Activated B cell treated with CpG ODN at 0.5 μM for 24 hours (primary cell): ENCODE results near the gene KRT4. TPM values are rescaled to one million over a fixed set of nuclear protein-coding genes. Genes with fewer than 3 reads are reported as not detected.

Experiments
- ATAC-seq: fragments of 200-7000 bp; cut with Tn5 transposase; one replicate; pipeline ENCODE4 v1.10.0; 2021; ENCODE audit warnings: low read depth, mild to moderate bottlenecking, moderate library complexity
- CTCF ChIA-PET: fragments of 350-600 bp; sonication (Branson Sonifier 250); formaldehyde crosslinking; loops from one replicate; lab custom pipeline; 2021; ENCODE audit warnings: antibody characterized with exemption; lab: Charles Lee
- POLR2A ChIA-PET: fragments of 350-600 bp; sonication (Branson Sonifier 250); formaldehyde crosslinking; loops from one replicate; lab custom pipeline; 2021; ENCODE audit warnings: antibody characterized with exemption; lab: Charles Lee
- DNase-seq: peaks from one replicate; pipeline ENCODE4 v3.0.0; 2022
- H3K27ac Mint-ChIP-seq: one replicate; pipeline ENCODE4 v1.8.0; 2020; ENCODE audit warnings: mixed read lengths
- H3K27me3 Mint-ChIP-seq: one replicate; pipeline ENCODE4 v1.8.0; 2021; ENCODE audit warnings: mixed read lengths
- H3K36me3 Mint-ChIP-seq: one replicate; pipeline ENCODE4 v1.8.0; 2021; ENCODE audit warnings: low read depth, mixed read lengths
- H3K4me1 Mint-ChIP-seq: one replicate; pipeline ENCODE4 v1.8.0; 2021; ENCODE audit warnings: mixed read lengths
- H3K4me3 Mint-ChIP-seq: one replicate; pipeline ENCODE4 v1.8.0; 2020; ENCODE audit warnings: mild to moderate bottlenecking, mixed read lengths
- H3K9me3 Mint-ChIP-seq: one replicate; pipeline ENCODE4 v1.8.0; 2020; ENCODE audit warnings: mixed read lengths
- intact Hi-C: fragments of 100-400 bp; cut with micrococcal nuclease; formaldehyde crosslinking; loops from one replicate; pipeline ENCODE4 v1.15.1; 2024
- total RNA-seq: library from RNA; stranded (reverse); gene quantifications from 2 replicates; pipeline ENCODE4 v1.2.3, GENCODE V29; 2022
- TF ChIP-seq, protein P1 (sequence below): fragments of 200-600 bp; IDR thresholded peaks from one replicate; pipeline ENCODE4 v1.8.0; 2022; ENCODE audit warnings: antibody characterized with exemption, mild to moderate bottlenecking

KRT4 gene
- total RNA-seq, 1 donor from 2014 or later = not detected

DNA sequence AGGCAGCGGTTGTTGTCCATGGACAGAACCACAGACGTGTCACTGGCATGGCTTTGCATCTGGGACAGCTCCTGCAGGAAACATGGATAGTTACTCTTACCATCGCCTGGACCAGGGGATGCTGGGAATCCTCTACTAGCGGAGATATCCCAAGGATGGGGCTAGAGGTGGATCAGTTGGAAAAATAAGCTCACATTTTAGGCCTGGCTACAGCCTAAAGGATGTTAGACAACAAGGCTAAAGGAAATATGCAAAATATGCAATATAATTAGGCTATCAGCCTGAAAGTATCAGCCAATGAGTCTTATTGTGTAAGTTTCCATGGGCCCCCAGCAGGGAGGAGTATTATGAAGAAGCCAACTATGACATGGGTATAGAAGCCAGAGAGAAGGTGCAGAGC is 41.7 kb downstream of the KRT4 start:
- Mint-ChIP-seq H3K27me3 (peaks cover 7% of the 10 kb centered on the region), H3K27ac (no peak overlapping the region), H3K9me3 (no peaks in the 10 kb centered on the region), H3K4me3 (no peak overlapping the region), H3K4me1 (no peaks in the 10 kb centered on the region), H3K36me3 (no peaks in the 10 kb centered on the region)
- DNase-seq (no peak), ATAC-seq (no peak)
- intact Hi-C loops = no loop called here
- ChIA-PET CTCF (no interaction called here), POLR2A (no interaction called here)
- TF ChIP-seq, protein P1, sequence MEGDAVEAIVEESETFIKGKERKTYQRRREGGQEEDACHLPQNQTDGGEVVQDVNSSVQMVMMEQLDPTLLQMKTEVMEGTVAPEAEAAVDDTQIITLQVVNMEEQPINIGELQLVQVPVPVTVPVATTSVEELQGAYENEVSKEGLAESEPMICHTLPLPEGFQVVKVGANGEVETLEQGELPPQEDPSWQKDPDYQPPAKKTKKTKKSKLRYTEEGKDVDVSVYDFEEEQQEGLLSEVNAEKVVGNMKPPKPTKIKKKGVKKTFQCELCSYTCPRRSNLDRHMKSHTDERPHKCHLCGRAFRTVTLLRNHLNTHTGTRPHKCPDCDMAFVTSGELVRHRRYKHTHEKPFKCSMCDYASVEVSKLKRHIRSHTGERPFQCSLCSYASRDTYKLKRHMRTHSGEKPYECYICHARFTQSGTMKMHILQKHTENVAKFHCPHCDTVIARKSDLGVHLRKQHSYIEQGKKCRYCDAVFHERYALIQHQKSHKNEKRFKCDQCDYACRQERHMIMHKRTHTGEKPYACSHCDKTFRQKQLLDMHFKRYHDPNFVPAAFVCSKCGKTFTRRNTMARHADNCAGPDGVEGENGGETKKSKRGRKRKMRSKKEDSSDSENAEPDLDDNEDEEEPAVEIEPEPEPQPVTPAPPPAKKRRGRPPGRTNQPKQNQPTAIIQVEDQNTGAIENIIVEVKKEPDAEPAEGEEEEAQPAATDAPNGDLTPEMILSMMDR = no peak

DNA sequence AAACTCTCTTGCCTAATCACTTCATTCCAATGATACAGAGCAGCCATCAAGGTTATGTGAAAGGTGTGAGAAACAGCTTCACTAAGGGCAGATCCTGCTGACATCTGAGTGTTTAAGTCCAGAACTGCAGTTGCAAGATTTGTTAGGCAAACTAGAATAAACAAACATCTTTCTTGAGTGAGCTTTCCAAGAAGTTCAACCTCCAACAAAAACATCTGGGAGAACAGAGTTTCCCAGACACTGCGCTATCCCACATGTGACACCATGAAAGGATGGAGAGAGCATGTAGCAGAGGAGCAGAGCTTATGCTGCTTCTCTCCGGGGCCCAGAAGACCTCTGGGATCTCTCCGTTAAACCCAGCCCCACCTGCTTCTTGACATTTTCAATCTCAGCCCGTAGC is 42.4 kb downstream of the KRT4 start:
- DNase-seq = no peak
- ChIA-PET POLR2A (no interaction called here), CTCF (no interaction called here)
- H3K4me3 Mint-ChIP-seq = no peak overlapping the region
- intact Hi-C loops = no loop called here
- no peaks in the 10 kb centered on the region for H3K4me1 Mint-ChIP-seq
- no peaks in the 10 kb centered on the region for H3K9me3 Mint-ChIP-seq
- TF ChIP-seq, protein P1 = no peak
- no peaks in the 10 kb centered on the region for H3K36me3 Mint-ChIP-seq
- no peak overlapping the region for H3K27ac Mint-ChIP-seq
- peaks cover 7% of the 10 kb centered on the region for H3K27me3 Mint-ChIP-seq
- ATAC-seq = no peak

DNA sequence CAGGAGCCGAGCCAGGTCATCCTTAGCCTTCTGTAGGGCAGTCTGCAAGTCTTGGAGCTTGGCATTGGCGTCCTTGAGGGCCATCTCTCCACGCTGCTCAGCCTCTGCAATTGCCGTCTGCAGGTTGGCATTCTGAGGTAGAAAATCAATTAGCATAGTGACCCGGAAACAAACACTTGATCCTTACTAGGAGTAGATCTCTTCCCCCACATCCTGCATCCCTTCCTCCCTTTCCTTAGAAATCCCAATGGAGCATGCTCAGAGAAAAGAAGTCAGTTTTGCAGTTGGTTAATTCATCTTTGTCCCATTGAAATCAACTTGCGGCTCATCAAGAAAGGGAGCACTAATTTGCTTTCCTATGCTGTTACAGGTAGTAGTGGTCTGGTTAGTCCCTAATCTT is 42.8 kb downstream of the KRT4 start:
- DNase-seq (no peak), ATAC-seq (no peak)
- H3K36me3 Mint-ChIP-seq = no peaks in the 10 kb centered on the region
- ChIA-PET CTCF (no interaction called here), POLR2A (no interaction called here)
- H3K9me3 Mint-ChIP-seq = no peaks in the 10 kb centered on the region
- no peaks in the 10 kb centered on the region for H3K4me1 Mint-ChIP-seq
- TF ChIP-seq, protein P1 = no peak
- H3K27ac Mint-ChIP-seq = no peak overlapping the region
- H3K4me3 Mint-ChIP-seq = no peak overlapping the region
- peaks cover 10% of the 10 kb centered on the region for H3K27me3 Mint-ChIP-seq
- intact Hi-C loops = no loop called here

DNA sequence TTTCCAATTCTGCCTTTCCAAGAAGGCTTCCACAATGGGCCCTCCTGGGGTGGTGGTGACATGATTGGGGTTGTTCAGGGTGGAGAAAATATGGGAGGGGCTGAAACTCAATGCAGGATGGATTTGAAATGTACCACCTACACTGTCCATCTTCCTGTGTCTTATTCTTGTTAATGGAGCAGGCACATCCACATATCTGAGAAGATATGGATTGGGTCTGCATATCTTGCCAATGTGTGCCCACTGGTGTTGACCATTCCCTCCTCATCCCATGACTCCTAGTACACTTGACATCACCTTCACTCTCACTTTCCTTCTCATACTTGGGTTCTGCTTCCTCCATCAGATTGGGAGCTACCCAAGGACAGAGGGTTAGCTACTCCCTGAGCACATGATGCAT is 44.0 kb downstream of the KRT4 start:
- no peaks in the 10 kb centered on the region for H3K4me1 Mint-ChIP-seq
- no peaks in the 10 kb centered on the region for H3K9me3 Mint-ChIP-seq
- H3K36me3 Mint-ChIP-seq = no peaks in the 10 kb centered on the region
- TF ChIP-seq, protein P1 = no peak
- ChIA-PET POLR2A (no interaction called here), CTCF (no interaction called here)
- H3K4me3 Mint-ChIP-seq = no peak overlapping the region
- no peak for ATAC-seq
- H3K27me3 Mint-ChIP-seq = peaks cover 7% of the 10 kb centered on the region
- intact Hi-C loops = no loop called here
- DNase-seq = no peak
- H3K27ac Mint-ChIP-seq = no peak overlapping the region

DNA sequence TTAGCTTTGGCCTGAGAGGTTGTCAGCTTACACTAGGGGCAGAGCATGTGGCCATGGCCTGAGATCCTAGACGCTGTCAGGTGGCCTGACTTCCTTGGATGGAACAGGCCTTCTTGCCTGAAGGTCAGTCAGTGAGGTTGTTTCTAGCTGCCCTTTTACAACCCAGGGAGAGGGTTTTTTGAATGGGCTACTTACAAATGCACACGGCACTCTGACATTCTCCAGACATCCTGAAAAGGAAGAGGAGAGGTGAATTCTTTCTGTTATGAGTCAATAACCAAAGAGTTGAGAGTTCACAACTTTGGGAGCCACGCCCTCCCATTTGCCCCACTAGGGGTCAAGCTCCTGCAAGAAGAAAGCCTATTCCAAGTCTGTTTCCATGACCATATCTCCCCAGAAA is 44.6 kb downstream of the KRT4 start:
- intact Hi-C loops = no loop called here
- H3K9me3 Mint-ChIP-seq = no peaks in the 10 kb centered on the region
- no peak overlapping the region for H3K27ac Mint-ChIP-seq
- H3K4me3 Mint-ChIP-seq = no peak overlapping the region
- no peak for ATAC-seq
- TF ChIP-seq, protein P1 = no peak
- H3K4me1 Mint-ChIP-seq = no peaks in the 10 kb centered on the region
- ChIA-PET POLR2A (no interaction called here), CTCF (no interaction called here)
- H3K27me3 Mint-ChIP-seq = peaks cover 7% of the 10 kb centered on the region
- no peaks in the 10 kb centered on the region for H3K36me3 Mint-ChIP-seq
- no peak for DNase-seq
